Measurements from ENCODE around the gene PGK1. TPM values are rescaled to one million over a fixed set of nuclear protein-coding genes. Genes with fewer than 3 reads are reported as not detected.

The PGK1 gene
- total RNA-seq, 1 experiment from 2014 or later, result 768 TPM

- peak; percentile 0 for DNase-seq (ENCODE audit: low read depth)
These were observed 64.0 kb downstream of the PGK1 start for GRCh38 chrX:78168065-78168464.

Other genes starting within 250 kb of the PGK1 start
- 53.3 and 60.7 TPM in 2 replicates for gene MAGT1, start 208.8 kb upstream of the PGK1 start, total RNA-seq (2014; rRNA removed)
- 205 and 232 TPM in 2 replicates for gene COX7B, start 204.8 kb upstream of the PGK1 start, total RNA-seq (2014; rRNA removed)
- gene ATP7A, start 193.6 kb upstream of the PGK1 start, total RNA-seq (2014; rRNA removed), result 6.7 and 7.2 TPM in 2 replicates
- not detected in 2 replicates for gene PGAM4, start 134.6 kb upstream of the PGK1 start, total RNA-seq (2014; rRNA removed)
- 27.6 and 40.6 TPM in 2 replicates for gene TAF9B, start 35.4 kb downstream of the PGK1 start, total RNA-seq (2014; rRNA removed)
- gene CYSLTR1, start 223.4 kb downstream of the PGK1 start, total RNA-seq (2014; rRNA removed), result 0.06 TPM in 2 replicates

Measured in LHCN-M2 (cell line).